Cerebellar nuclear complex (tissue), 1 donor: Measurements from ENCODE around the gene PAMR1.

Source experiments
- DNase-seq, 2 experiments: peaks; one replicate each; lab custom pipeline; 2025; lab: John Stamatoyannopoulos, UW

PAMR1 gene

GRCh38 chr11:35436581-35437250 lies 88.7 kb downstream of the PAMR1 start:
- no peak for DNase-seq

GRCh38 chr11:35433588-35433987 lies 91.8 kb downstream of the PAMR1 start:
- DNase-seq = no peak

DNA sequence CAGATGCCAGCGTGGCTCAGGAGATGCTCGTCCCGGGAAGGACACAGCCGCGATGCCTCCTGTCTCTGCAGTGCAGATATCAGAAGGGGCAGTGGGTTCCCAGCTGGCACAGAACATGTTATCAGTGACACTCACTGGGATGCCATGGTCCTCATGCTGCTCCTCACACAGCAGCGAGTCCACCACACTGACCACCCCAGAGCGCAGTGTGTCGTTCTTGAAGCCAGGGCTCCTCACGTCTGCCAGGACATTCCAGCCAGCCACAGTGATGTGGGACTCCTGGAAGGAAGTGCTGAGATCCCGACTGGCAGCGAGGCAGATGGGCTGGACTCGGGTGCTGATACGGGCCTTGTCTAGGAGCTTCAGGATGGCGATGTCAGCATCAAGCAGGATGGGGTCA lies 93.0 kb downstream of the PAMR1 start:
- DNase-seq = no peak

- DNase-seq = no peak
These were observed 98.3 kb downstream of the PAMR1 start for GRCh38 chr11:35427071-35427470.

DNA sequence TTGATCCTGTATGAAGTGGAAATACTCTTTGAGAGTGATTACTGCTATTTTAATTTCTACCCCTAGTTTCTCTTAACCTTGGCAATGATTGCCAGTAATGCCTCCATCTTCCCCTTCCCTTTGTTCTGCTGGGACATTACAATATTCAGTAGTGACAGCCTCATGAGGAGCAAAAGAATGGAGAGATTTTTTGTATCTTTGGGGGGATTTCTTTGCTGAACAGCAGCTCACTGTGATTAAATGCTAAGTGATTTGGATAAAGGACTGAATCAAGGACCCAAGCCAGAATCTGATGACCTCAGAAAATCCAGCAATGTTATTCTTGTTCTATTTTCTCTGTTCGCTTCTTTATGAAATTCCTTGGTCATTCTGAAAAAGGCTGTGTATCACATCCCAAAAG lies 99.1 kb downstream of the PAMR1 start:
- DNase-seq = no peak

DNA sequence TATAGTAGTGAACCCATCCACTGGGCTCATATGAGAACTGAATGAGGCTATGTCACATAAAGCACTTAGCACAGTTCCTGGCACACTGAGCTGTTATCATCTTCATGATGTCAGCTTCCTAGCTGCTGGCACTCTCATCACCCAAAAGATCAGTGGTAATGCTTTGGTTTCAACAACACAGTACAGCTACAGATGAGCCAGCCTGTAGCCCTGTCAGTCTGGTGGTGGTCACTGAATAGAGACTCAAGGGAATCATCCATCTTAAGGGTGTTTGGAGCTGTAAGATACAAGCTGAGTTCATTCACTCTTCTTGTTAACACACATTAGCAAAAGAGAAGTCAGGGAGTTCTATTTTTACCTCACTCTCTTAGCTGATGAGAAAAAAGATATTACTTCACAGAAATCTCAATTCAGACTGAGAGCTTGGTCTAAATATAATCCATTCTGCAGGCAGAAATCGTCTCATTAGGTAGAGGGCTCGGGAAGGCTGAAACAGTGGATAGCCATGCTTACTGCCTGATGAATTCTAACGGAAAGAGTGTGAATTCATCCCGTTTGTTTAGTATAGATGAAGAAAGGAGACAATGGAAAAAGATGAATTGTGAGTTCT lies 99.7 kb downstream of the PAMR1 start:
- DNase-seq = no peak

DNA sequence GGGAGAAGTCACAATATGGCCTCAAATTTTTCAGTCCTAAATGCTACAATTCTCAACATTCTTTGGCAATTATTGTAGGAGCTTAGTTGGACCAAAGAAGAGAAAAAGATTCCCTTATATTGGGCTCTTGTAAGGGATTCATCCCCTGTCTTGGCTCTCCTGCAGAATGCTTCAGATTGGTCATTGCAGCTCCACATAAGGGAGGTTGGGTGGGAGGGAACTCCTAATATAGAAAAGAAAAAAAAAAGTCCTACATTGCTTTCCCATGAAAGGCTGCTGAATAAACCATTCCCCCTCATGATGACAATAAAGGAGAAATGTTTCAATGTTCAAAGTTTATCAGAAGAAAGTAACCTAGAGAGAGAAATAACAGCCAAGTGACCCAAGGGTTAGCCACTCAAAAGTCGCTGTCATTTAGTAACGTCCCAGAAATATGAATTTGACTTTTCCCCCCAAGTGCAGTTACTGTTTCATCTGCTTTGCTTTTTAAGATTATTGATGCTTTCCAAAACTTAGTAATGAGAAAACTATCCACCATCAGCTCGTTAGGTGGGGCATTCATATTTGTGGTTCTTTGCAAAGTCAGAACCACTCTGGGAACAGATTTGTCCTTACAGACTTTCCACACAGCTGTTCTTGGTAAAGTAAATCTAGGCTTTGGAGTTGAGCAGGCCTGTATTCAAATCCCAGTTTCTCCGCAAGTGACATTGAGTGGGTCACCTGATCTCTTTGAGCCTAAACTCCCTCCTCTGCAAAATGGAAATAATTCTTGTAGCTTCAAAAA lies 101.1 kb downstream of the PAMR1 start:
- no peak for DNase-seq

GRCh38 chr11:35420371-35420770 lies 105.0 kb downstream of the PAMR1 start:
- DNase-seq = no peak

GRCh38 chr11:35419830-35420333 lies 105.5 kb downstream of the PAMR1 start:
- DNase-seq = no peak

DNA sequence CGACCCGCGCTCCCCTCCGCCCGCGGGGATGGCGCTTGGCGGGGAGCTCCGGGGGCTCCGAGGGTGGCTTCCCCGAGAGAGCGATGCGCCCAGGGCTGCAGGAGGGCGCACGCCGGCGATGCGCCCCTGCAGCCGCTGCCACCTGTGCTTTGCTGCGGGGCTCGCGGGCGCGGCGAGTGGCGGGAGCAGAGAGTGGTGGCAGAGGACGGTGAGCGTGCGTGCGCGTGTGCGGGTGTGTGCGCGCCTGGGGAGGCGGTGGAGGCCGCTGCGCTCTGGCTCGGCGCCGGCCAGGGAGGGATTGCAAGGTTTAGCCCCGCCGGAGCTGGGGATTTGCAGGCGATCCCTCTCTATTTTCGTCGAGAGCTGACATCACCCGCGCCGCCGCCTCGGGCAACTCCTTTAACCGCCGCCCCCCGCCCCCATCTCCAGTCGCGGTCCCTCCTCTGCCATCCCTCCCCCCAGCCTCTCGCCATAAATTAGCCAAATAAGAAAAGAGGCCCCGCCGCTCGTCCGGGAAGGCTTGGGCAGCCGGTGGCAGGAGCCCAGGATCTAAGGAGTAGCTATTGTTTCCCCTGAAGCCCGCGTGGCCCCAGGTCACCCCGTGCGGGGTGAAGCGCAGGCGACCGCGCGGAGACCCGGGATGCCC lies 106.1 kb downstream of the PAMR1 start, which contains the start of gene SLC1A2:
Gene SLC1A2, minus strand, starts transcription at position 375 of the 646 bp plus-strand sequence. CDS start 592 bp downstream, outside the sequence.
- no peak for DNase-seq

DNA sequence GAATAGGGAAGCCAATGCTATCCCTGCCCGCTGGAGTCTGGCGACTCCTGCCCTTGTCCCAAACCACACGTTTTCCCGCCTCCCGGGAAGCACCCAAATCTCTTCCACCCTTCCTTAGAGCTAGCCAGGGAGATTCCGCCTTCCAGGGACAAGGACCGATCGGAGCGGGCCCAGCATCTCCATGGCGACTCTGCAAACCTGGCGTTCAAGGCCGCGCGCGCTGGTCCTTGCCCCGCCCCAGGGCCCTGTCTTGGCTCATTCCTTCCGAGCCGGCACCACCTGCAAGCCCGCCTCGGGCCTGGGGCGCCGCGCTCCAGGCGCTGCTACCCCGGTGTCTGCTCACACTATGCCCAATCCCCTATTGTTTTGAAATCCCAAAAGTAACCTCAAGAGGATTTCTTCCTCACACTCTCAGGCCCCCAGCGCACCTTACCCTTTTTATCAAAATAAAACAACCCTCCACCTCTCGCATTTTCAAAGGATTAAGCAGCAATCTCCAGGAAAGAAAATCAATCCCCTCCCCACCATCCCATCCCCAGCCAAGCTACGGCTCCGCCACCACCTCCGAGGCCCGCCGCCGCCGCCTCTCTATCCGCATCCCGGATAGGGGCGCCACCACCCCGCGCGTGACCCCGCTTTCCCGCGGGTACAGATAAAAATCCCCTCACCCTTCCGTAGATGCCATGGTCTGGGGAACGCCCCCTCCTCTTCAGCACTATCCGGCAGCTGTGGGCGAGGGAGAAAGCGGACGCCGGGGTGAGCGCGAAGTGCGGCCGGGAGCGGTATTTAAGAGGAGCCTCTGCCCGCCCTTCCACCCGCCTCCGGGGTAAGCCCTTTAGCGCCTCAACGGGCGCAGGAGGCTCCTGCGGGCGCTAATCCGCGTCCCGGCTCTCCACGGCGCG lies 106.9 kb downstream of the PAMR1 start:
- no peak for DNase-seq

GRCh38 chr11:35415487-35415886 lies 109.9 kb downstream of the PAMR1 start:
- no peak for DNase-seq

DNA sequence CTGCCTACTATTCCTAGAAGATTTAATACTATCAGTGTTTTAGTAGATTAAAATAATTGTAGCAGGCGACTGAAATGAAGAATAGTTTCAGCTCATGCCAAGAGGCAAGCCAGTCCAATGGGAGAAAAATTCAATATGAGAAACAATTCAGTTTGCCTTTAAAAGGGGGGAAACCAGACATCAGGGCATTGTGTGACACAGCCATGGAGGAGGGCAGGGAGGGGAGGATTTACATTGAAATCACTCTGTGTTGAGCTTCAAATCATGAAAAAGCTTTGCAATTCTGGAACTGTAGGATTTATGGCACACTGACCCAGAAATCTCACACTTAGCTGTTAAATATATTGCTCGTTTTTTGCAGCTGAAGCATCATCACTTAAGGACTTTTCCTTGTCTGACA lies 110.6 kb downstream of the PAMR1 start:
- DNase-seq = no peak

GRCh38 chr11:35414311-35414710 lies 111.1 kb downstream of the PAMR1 start:
- no peak for DNase-seq

GRCh38 chr11:35413598-35413997 lies 111.8 kb downstream of the PAMR1 start:
- DNase-seq = no peak

DNA sequence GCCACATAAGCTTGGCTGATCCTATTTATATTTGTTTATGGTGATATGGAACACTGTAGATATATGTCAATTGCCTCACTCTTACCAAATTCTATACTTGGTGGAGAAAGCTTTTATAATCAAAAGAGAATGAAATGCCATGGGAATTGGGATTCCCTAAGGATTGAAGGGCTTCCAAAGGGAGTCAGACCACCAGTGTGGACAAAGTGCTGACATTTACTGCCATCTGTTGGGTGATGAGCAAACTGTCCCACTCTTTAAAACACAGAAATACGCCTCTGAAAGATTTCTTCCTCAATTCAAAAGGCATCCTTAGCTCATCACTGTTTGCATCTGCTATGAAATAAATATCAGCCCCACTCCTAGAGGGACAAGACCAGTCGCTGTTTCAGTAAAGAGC lies 113.1 kb downstream of the PAMR1 start:
- DNase-seq = no peak

DNA sequence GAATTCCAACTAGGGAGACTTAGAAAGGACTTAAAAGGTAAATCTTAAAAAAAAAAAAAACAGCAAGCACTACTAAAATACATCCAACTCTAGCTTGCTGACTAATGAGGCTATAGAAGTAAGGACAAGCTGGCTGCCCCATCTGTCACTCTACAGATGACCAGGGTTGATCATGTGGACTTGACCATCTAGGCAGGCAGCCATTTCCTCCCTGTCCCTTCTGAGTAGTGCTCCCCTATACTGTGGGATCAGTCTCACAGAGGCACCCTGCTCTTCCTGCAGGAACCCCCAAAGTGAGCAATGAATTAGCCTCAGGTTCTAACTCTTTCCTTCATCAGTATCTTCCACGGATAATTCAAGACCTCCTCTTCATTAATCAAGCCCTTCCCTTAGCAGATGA lies 118.4 kb downstream of the PAMR1 start:
- DNase-seq = no peak

DNA sequence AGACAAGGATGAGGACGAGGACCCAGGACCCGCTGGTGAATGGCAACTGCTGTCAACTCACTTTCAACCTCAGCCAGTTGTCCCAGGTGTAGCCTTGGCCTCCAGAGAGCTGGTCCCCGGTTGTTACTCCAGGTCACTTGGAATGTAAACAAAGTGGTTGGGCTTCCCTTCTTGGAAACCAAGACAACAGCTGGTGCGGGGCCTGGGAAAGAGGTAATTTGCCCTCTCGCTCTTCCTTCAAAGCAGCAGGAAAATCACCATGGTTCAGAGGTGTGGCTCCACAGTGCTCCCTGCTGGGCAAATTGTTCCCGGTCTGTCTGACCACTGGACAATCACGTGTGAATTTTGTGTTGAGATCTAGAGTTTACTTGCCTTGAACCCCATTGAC lies 121.0 kb downstream of the PAMR1 start:
- no peak for DNase-seq

DNA sequence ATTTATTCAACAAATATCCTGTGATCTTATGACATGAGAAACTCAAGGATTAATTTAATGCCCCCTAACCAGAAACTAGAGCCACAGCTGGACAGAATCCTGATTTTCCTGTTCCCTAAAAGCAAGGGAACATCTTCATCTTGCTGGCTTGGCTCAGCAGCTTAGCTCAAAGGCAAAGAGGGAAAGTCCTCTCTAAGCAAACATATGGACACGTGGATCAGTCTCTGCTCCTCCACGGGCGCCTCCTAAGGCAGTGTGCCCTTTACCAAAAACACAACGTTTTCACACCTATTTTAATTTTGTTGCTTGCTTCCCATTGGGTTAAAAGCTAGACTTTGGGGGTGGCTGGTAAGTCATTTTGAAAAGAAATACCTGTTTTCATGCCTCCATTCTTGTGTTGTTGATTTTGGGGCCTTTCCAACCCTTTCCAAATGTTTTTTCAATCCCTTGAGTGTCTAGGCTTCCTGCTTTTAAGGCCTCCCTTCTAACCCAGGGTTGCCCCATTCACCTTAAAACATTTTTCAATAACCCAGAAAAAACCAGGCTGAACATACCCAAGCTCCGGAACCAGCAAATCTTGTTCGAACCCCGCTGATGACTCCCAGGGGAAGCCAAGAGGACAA lies 121.5 kb downstream of the PAMR1 start:
- no peak for DNase-seq

- no peak for DNase-seq
These were observed 122.4 kb downstream of the PAMR1 start for GRCh38 chr11:35402751-35403660.
